Thoracic aorta endothelial cell (primary cell): ENCODE measurements around the gene XIRP2. TPM values are rescaled to one million over a fixed set of nuclear protein-coding genes. Genes with fewer than 3 reads are reported as not detected.

Source experiments
- total RNA-seq: library from RNA; depleted of rRNA; stranded (reverse); fragments of >200 nt; gene quantifications from 2 replicates; pipeline ENCODE4 v1.2.3, GENCODE V29; 2012

The XIRP2 gene, protein sequence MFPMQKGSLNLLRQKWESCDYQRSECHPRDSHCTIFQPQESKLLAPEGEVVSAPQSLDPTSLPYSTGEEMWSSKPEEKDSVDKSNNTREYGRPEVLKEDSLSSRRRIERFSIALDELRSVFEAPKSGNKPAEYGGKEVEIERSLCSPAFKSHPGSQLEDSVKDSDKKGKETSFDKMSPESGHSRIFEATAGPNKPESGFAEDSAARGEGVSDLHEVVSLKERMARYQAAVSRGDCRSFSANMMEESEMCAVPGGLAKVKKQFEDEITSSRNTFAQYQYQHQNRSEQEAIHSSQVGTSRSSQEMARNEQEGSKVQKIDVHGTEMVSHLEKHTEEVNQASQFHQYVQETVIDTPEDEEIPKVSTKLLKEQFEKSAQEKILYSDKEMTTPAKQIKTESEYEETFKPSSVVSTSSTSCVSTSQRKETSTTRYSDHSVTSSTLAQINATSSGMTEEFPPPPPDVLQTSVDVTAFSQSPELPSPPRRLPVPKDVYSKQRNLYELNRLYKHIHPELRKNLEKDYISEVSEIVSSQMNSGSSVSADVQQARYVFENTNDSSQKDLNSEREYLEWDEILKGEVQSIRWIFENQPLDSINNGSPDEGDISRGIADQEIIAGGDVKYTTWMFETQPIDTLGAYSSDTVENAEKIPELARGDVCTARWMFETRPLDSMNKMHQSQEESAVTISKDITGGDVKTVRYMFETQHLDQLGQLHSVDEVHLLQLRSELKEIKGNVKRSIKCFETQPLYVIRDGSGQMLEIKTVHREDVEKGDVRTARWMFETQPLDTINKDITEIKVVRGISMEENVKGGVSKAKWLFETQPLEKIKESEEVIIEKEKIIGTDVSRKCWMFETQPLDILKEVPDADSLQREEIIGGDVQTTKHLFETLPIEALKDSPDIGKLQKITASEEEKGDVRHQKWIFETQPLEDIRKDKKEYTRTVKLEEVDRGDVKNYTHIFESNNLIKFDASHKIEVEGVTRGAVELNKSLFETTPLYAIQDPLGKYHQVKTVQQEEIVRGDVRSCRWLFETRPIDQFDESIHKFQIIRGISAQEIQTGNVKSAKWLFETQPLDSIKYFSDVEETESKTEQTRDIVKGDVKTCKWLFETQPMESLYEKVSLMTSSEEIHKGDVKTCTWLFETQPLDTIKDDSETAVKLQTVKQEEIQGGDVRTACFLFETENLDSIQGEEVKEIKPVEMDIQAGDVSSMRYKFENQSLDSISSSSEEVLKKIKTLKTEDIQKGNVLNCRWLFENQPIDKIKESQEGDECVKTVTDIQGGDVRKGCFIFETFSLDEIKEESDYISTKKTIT (N-terminal part only)
- total RNA-seq: under 0.01 and 0.14 TPM in 2 replicates

GRCh38 chr2:166888180-166888579 lies at the start of gene XIRP2:
TSS of gene XIRP2 (plus strand) at chr2:166888480. CDS start at chr2:166903483, 15,003 bp downstream.

DNA sequence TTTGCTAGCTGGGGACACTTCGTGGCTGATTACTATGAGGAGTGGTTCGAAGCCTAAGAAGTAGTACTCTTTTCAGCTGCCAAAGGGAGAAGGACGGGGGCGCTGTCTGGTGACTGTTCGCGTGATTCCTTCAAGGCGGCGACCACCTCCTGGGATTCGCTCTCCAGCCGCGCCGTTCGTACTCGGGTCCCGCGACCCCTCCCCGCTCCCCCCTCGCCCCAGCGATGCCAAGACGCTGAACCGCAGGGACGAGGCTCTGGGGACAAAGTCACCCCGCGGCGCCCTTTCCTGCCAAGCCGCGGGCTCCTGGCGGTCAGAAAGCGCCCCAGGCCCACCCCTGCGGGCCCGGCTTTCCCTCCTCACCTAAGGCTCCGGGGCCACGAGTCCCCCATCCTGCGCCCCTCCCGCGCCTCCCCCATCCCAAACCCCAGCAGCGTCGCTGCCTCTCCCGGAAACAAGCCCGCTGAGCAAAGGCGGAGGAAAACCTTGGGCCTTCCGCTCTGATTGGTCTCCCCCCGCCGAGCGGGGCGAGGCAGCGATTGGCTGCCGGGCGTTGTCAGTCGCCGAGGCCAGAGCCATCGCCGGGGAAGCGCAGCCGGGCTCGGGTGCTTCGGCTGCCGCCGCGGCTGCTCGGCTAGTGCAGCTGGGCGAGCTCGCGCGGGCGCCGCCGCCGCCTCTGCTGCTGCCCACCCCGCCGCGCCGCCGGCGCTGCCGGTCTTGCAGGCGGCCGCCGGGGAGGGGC lies 404.3 kb downstream of the XIRP2 start, which contains the start of gene B3GALT1:
B3GALT1 (plus strand) TSS at position 572 of the 742 bp plus-strand sequence.

